GF-D8 (cell line): ENCODE measurements around the gene EEF1AKMT3.

Experiments used
- DNase-seq: peaks from one replicate; lab custom pipeline; 2025; lab: John Stamatoyannopoulos, UW

The EEF1AKMT3 gene

GRCh38 chr12:57772429-57773322, at the start of gene EEF1AKMT3:
Gene EEF1AKMT3 (plus strand): TSS chr12:57772614. CDS start chr12:57772725, 111 bp downstream.
- DNase-seq = no peak

GRCh38 chr12:57722716-57723629, 49.4 kb upstream of the EEF1AKMT3 start:
- DNase-seq = no peak

GRCh38 chr12:57723630-57723962, 48.8 kb upstream of the EEF1AKMT3 start:
- DNase-seq = no peak

GRCh38 chr12:57724003-57724935, 48.1 kb upstream of the EEF1AKMT3 start:
- no peak for DNase-seq

- no peak for DNase-seq
Observed at GRCh38 chr12:57724936-57725740, 47.3 kb upstream of the EEF1AKMT3 start.

GRCh38 chr12:57725851-57726150, 46.6 kb upstream of the EEF1AKMT3 start:
- no peak for DNase-seq

GRCh38 chr12:57726151-57726883, 46.1 kb upstream of the EEF1AKMT3 start:
- no peak for DNase-seq

- no peak for DNase-seq
Observed at GRCh38 chr12:57726884-57727757, 45.3 kb upstream of the EEF1AKMT3 start.

- DNase-seq = no peak
Observed at GRCh38 chr12:57727758-57728395, 44.5 kb upstream of the EEF1AKMT3 start.

- no peak for DNase-seq
Observed at GRCh38 chr12:57729321-57729844, 43.0 kb upstream of the EEF1AKMT3 start.

- DNase-seq = no peak
Observed at GRCh38 chr12:57730336-57731067, 41.9 kb upstream of the EEF1AKMT3 start.

GRCh38 chr12:57731411-57732080, 40.9 kb upstream of the EEF1AKMT3 start:
- DNase-seq = no peak

- DNase-seq = no peak
Observed at GRCh38 chr12:57732270-57732669, 40.1 kb upstream of the EEF1AKMT3 start.

- no peak for DNase-seq
Observed at GRCh38 chr12:57732726-57733593, 39.5 kb upstream of the EEF1AKMT3 start.

- no peak for DNase-seq
Observed at GRCh38 chr12:57733928-57734327, 38.5 kb upstream of the EEF1AKMT3 start.

- no peak for DNase-seq
Observed at GRCh38 chr12:57734591-57734990, 37.8 kb upstream of the EEF1AKMT3 start.
